NCI-H2081 (cell line): ENCODE data around the gene ACVR1B.
"Not testable (repeated sequence)": the region's sequence is repeated elsewhere in the genome, so short reads cannot be mapped to it uniquely, and the experiment has no call there.

ENCODE experiments used
- DNase-seq, 2 experiments: peaks; one replicate each; lab custom pipeline; 2025; lab: John Stamatoyannopoulos, UW

Gene ACVR1B

GRCh38 chr12:51970904-51971646 lies 19.6 kb downstream of the ACVR1B start:
- no peak for DNase-seq

GRCh38 chr12:51971679-51972421 lies 20.4 kb downstream of the ACVR1B start:
- no peak for DNase-seq

- no peak for DNase-seq
Measured at GRCh38 chr12:51972422-51972812, 20.9 kb downstream of the ACVR1B start.

- no peak for DNase-seq
Measured at GRCh38 chr12:51972849-51973273, 21.4 kb downstream of the ACVR1B start.

GRCh38 chr12:51973560-51973959 lies 22.1 kb downstream of the ACVR1B start:
- DNase-seq: no peak

GRCh38 chr12:51974646-51975045 lies 23.1 kb downstream of the ACVR1B start:
- DNase-seq: no peak

GRCh38 chr12:51975196-51975595 lies 23.7 kb downstream of the ACVR1B start:
- no peak for DNase-seq

- DNase-seq: no peak
Measured at GRCh38 chr12:51976376-51977160, 25.1 kb downstream of the ACVR1B start.

GRCh38 chr12:51977320-51977753 lies 25.8 kb downstream of the ACVR1B start:
- no peak for DNase-seq

GRCh38 chr12:51979306-51979705 lies 27.8 kb downstream of the ACVR1B start:
- DNase-seq: not testable (repeated sequence)

GRCh38 chr12:51980051-51980808 lies 28.7 kb downstream of the ACVR1B start:
- peak; percentile 54 to 59 for DNase-seq

- DNase-seq: no peak
Measured at GRCh38 chr12:51980809-51981127, 29.3 kb downstream of the ACVR1B start.

GRCh38 chr12:51984657-51985056 lies 33.2 kb downstream of the ACVR1B start:
- DNase-seq: no peak

- no peak for DNase-seq
Measured at GRCh38 chr12:51985154-51985835, 33.8 kb downstream of the ACVR1B start.

GRCh38 chr12:51986834-51987233 lies 35.3 kb downstream of the ACVR1B start:
- no peak for DNase-seq

- DNase-seq: no peak
Measured at GRCh38 chr12:51992246-51992645, 40.7 kb downstream of the ACVR1B start.

- no peak for DNase-seq
Measured at GRCh38 chr12:51994539-51994820, 43.0 kb downstream of the ACVR1B start.

- DNase-seq: no peak
Measured at GRCh38 chr12:51994959-51995358, 43.5 kb downstream of the ACVR1B start.

GRCh38 chr12:51997136-51997535 lies 45.6 kb downstream of the ACVR1B start:
- DNase-seq: no peak

- DNase-seq: no peak
Measured at GRCh38 chr12:52003016-52003550, 51.6 kb downstream of the ACVR1B start.

GRCh38 chr12:52003591-52003990 lies 52.1 kb downstream of the ACVR1B start:
- DNase-seq: no peak
